ENCODE results near the gene ITGA5. TPM values are rescaled to one million over a fixed set of nuclear protein-coding genes. Genes with fewer than 3 reads are reported as not detected.

Gene ITGA5
- total RNA-seq, 1 donor = 168 TPM

- no peak overlapping the region for H3K4me3 ChIP-seq (ENCODE audit: low read length)
- no peaks in the 10 kb centered on the region for H3K9me3 ChIP-seq (ENCODE audit: low read depth, low read length)
- peaks cover 7% of the 10 kb centered on the region for H3K4me1 ChIP-seq (ENCODE audit: insufficient read depth, low read length)
- no peaks in the 10 kb centered on the region for H3K27me3 ChIP-seq (ENCODE audit: insufficient read depth, low read length)
These were observed 67.0 kb downstream of the ITGA5 start for GRCh38 chr12:54352022-54352531.

DNA sequence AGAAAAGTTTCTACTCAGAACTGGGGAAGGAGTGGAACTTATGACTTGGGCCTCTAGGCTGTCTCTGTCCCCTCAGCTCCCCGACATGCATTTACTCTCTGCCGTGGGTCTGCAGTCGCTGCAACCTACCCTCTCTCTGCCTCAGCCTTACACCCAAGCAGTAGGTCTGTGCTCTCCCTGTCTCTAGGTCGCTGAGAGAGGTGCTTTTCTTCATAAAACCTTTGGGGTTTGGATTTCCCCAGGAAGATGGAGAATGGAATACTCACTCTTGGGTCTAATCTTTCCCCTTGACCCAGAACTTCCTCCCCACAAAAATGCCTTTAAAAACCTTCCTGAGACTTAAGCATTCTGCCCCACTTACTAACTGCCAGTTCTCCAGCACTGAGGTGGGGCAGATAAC is 67.7 kb downstream of the ITGA5 start:
- no peaks in the 10 kb centered on the region for H3K9me3 ChIP-seq (ENCODE audit: low read depth, low read length)
- H3K4me3 ChIP-seq (ENCODE audit: low read length) = no peak overlapping the region
- no peaks in the 10 kb centered on the region for H3K27me3 ChIP-seq (ENCODE audit: insufficient read depth, low read length)
- peaks cover 7% of the 10 kb centered on the region for H3K4me1 ChIP-seq (ENCODE audit: insufficient read depth, low read length)

DNA sequence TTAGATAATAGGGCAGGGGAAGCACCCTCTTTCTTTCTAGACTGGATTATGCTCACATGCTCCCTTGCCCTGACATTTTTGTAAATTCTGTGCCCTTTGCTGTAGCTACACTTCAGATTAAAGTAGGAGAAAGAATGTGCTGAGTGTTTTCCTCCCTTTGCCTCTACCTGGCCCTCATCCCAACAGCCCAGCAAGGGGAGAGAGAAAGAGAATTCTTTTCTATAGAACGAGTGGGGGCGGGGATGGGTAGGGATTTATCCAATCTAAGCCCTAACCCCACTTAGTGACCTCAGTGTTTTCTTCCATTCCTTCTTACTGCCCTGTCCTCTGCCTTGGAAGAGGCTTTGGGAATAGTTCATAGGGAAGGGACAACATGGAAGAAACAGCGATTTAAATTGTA is 68.3 kb downstream of the ITGA5 start:
- Histone ChIP-seq H3K4me1 (ENCODE audit: insufficient read depth, low read length) (peaks cover 7% of the 10 kb centered on the region), H3K9me3 (ENCODE audit: low read depth, low read length) (no peaks in the 10 kb centered on the region), H3K27me3 (ENCODE audit: insufficient read depth, low read length) (no peaks in the 10 kb centered on the region), H3K4me3 (ENCODE audit: low read length) (no peak overlapping the region)

DNA sequence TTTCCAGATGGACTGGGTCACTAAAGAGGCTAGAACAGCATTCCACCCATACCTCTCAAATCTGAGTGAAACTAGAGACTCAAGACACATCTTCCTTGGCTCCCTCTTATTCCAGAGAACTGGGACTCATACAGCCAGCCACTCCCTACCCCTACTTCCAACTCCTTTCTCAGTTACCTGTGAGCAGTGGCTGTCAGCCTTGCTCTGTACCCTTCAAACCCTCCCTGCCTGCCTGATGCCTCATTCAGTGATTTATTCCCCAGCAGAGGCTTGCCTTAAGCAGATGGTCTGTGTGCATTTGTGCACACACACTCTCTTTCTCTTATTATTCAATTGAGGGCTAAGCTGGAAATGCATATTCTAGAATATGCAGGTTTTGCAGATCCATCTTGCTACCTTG is 69.4 kb downstream of the ITGA5 start:
- no peaks in the 10 kb centered on the region for H3K9me3 ChIP-seq (ENCODE audit: low read depth, low read length)
- H3K4me3 ChIP-seq (ENCODE audit: low read length) = no peak overlapping the region
- H3K4me1 ChIP-seq (ENCODE audit: insufficient read depth, low read length) = peaks cover 11% of the 10 kb centered on the region
- H3K27me3 ChIP-seq (ENCODE audit: insufficient read depth, low read length) = no peaks in the 10 kb centered on the region

DNA sequence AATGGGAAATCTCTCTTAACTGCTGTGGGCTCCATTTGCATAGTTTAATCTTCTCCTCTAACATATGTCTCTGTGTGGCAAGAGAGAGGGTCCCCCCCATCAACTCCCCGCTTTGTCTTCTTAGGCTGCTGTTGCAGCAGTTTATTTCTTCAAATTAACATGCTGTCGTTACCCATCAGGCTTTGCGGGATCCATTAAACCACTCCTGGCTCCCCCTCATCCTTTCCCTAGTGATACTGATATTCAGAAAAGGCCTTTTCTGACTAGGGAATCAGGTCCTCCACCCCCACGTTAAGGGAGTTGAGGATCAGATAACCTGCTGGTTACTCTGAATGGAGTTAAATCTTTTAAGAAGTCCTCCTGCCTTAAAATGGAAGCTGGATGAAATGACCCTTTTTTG is 70.0 kb downstream of the ITGA5 start:
- Histone ChIP-seq H3K4me3 (ENCODE audit: low read length) (no peak overlapping the region), H3K9me3 (ENCODE audit: low read depth, low read length) (no peaks in the 10 kb centered on the region), H3K27me3 (ENCODE audit: insufficient read depth, low read length) (no peaks in the 10 kb centered on the region), H3K4me1 (ENCODE audit: insufficient read depth, low read length) (peaks cover 12% of the 10 kb centered on the region)

Other genes with a start within 250 kb of the ITGA5 start
- gene SMUG1, start 230.3 kb downstream of the ITGA5 start, total RNA-seq = 3.3 TPM
- gene CBX5, start 139.1 kb downstream of the ITGA5 start, total RNA-seq = 16.0 TPM
- 766 TPM for gene HNRNPA1, start 138.5 kb downstream of the ITGA5 start, total RNA-seq
- gene NFE2, start 118.3 kb downstream of the ITGA5 start, total RNA-seq = 9.4 TPM
- 34.1 TPM for gene COPZ1, start 94.1 kb downstream of the ITGA5 start, total RNA-seq
- gene GPR84, start 54.8 kb downstream of the ITGA5 start, total RNA-seq = 49.4 TPM
- 30.4 TPM for gene ZNF385A, start 34.5 kb downstream of the ITGA5 start, total RNA-seq
- gene GTSF1, start 54.3 kb upstream of the ITGA5 start, total RNA-seq = 1.8 TPM
- gene NCKAP1L, start 78.5 kb upstream of the ITGA5 start, total RNA-seq = 160 TPM
- gene PDE1B, start 130.3 kb upstream of the ITGA5 start, total RNA-seq = 7.0 TPM
- gene PPP1R1A, start 169.4 kb upstream of the ITGA5 start, total RNA-seq = not detected
- gene LACRT, start 215.6 kb upstream of the ITGA5 start, total RNA-seq = not detected
- gene DCD, start 229.1 kb upstream of the ITGA5 start, total RNA-seq = not detected